Medulla oblongata (tissue), 1 donor: ENCODE measurements around the gene SEM1.
"Not testable (repeated sequence)": the region's sequence is repeated elsewhere in the genome, so short reads cannot be mapped to it uniquely, and the experiment has no call there.

Source experiments
- DNase-seq: peaks from one replicate; pipeline ENCODE4 v3.0.0-alpha.2; 2015; ENCODE audit errors: extremely low spot score

SEM1 gene

GRCh38 chr7:96709381-96710228 is at the start of gene SEM1:
SEM1 (minus strand) TSS chr7:96709846; CDS start chr7:96709763, 83 bp downstream.
- peak; percentile 94 for DNase-seq

- not testable (repeated sequence) for DNase-seq
These were observed 48.2 kb upstream of the SEM1 start for GRCh38 chr7:96757880-96758279.

GRCh38 chr7:96747418-96747940 is 37.8 kb upstream of the SEM1 start:
- DNase-seq = peak; percentile 6

GRCh38 chr7:96740130-96740529 is 30.5 kb upstream of the SEM1 start:
- DNase-seq = no peak

GRCh38 chr7:96739609-96740008 is 30.0 kb upstream of the SEM1 start:
- DNase-seq = no peak

- no peak for DNase-seq
These were observed 29.5 kb upstream of the SEM1 start for GRCh38 chr7:96739167-96739566.

GRCh38 chr7:96738705-96739104 is 29.1 kb upstream of the SEM1 start:
- no peak for DNase-seq

- no peak for DNase-seq
These were observed 28.0 kb upstream of the SEM1 start for GRCh38 chr7:96737545-96738050.

- DNase-seq = no peak
These were observed 24.7 kb upstream of the SEM1 start for GRCh38 chr7:96734343-96734742.

GRCh38 chr7:96729820-96730219 is 20.2 kb upstream of the SEM1 start:
- DNase-seq = no peak

- DNase-seq = no peak
These were observed 18.5 kb upstream of the SEM1 start for GRCh38 chr7:96728139-96728538.

GRCh38 chr7:96727534-96728088 is 18.0 kb upstream of the SEM1 start:
- DNase-seq = no peak

- no peak for DNase-seq
These were observed 14.0 kb upstream of the SEM1 start for GRCh38 chr7:96723622-96724021.

- DNase-seq = not testable (repeated sequence)
These were observed 13.3 kb upstream of the SEM1 start for GRCh38 chr7:96722928-96723327.

- peak; percentile 5 for DNase-seq
These were observed 11.2 kb upstream of the SEM1 start for GRCh38 chr7:96720843-96721242.

- no peak for DNase-seq
These were observed 9.5 kb upstream of the SEM1 start for GRCh38 chr7:96719164-96719563.

- DNase-seq = no peak
These were observed 8.7 kb upstream of the SEM1 start for GRCh38 chr7:96718107-96719003.

GRCh38 chr7:96713037-96713436 is 3.4 kb upstream of the SEM1 start:
- DNase-seq = no peak

GRCh38 chr7:96710544-96710943 is 898 bp upstream of the SEM1 start:
- DNase-seq = no peak

GRCh38 chr7:96708872-96709271 is 774 bp downstream of the SEM1 start:
- DNase-seq = no peak

GRCh38 chr7:96707901-96708774 is 1.5 kb downstream of the SEM1 start:
- no peak for DNase-seq
